WTC11 (cell line): ENCODE results near the gene TSHZ1. TPM values are rescaled to one million over a fixed set of nuclear protein-coding genes. Genes with fewer than 3 reads are reported as not detected.

Experiments
- ATAC-seq: fragments of 200-7000 bp; cut with Tn5 transposase; 2 replicates; pipeline ENCODE4 v1.10.0; 2021; ENCODE audit warnings: mild to moderate bottlenecking, moderate library complexity
- CTCF ChIA-PET: fragments of 300-600 bp; sonication (Branson Sonifier 250); formaldehyde crosslinking; loops from one replicate; lab custom pipeline; 2021; ENCODE audit warnings: antibody characterized with exemption; lab: Charles Lee
- POLR2A ChIA-PET: fragments of 350-600 bp; sonication (Branson Sonifier 250); formaldehyde crosslinking; loops from one replicate; lab custom pipeline; 2021; ENCODE audit warnings: antibody characterized with exemption; lab: Charles Lee
- DNase-seq: peaks from one replicate; pipeline ENCODE4 v3.0.0; 2021; ENCODE audit warnings: low spot score
- H3K27ac Mint-ChIP-seq: 2 replicates; pipeline ENCODE4 v1.8.0; 2021; ENCODE audit warnings: mixed read lengths
- H3K27me3 Mint-ChIP-seq: 2 replicates; pipeline ENCODE4 v1.8.0; 2021; ENCODE audit warnings: low read depth, mild to moderate bottlenecking, moderate library complexity, mixed read lengths
- H3K36me3 Mint-ChIP-seq: 2 replicates; pipeline ENCODE4 v1.8.0; 2021; ENCODE audit warnings: mixed read lengths
- H3K4me1 Mint-ChIP-seq: 2 replicates; pipeline ENCODE4 v1.8.0; 2022; ENCODE audit warnings: mixed read lengths
- H3K4me3 Mint-ChIP-seq: 2 replicates; pipeline ENCODE4 v1.8.0; 2021; ENCODE audit warnings: mild to moderate bottlenecking, moderate library complexity, mixed read lengths
- H3K9me3 Mint-ChIP-seq: 2 replicates; pipeline ENCODE4 v1.8.0; 2021; ENCODE audit warnings: mixed read lengths
- ATF2 ChIP-seq: sonication (generic); formaldehyde crosslinking; IDR thresholded peaks from 2 replicates; pipeline ENCODE4 v1.8.1; 2022; ENCODE audit warnings: low read depth, missing genetic modification reagents, borderline replicate concordance
- CREB1 ChIP-seq: sonication (generic); formaldehyde crosslinking; IDR thresholded peaks from 2 replicates; pipeline ENCODE4 v1.8.0; 2023; ENCODE audit warnings: mild to moderate bottlenecking, missing genetic modification reagents
- E2F4 ChIP-seq: sonication (generic); formaldehyde crosslinking; IDR thresholded peaks from 2 replicates; pipeline ENCODE4 v1.8.1; 2022; ENCODE audit warnings: low read depth, mild to moderate bottlenecking, moderate library complexity, missing genetic modification reagents, borderline replicate concordance
- GRHL2 ChIP-seq: fragments of 250-450 bp; sonication (Bioruptor Pico); IDR thresholded peaks from 2 replicates; pipeline ENCODE4 v1.8.0; 2022; ENCODE audit warnings: mild to moderate bottlenecking, moderate library complexity; ENCODE audit not compliant: insufficient replicate concordance, severe bottlenecking
- IRF2 ChIP-seq: sonication (generic); formaldehyde crosslinking; IDR thresholded peaks from 2 replicates; pipeline ENCODE4 v1.8.0; 2022; ENCODE audit warnings: low read depth, missing genetic modification reagents, borderline replicate concordance
- MLX ChIP-seq: sonication (generic); formaldehyde crosslinking; IDR thresholded peaks from 2 replicates; pipeline ENCODE4 v1.8.1; 2023; ENCODE audit warnings: mild to moderate bottlenecking, missing genetic modification reagents, moderate library complexity
- MYBL2 ChIP-seq: sonication (generic); formaldehyde crosslinking; IDR thresholded peaks from 2 replicates; pipeline ENCODE4 v1.8.1; 2023; ENCODE audit warnings: mild to moderate bottlenecking, moderate library complexity, missing genetic modification reagents
- PRRX2 ChIP-seq: fragments of 250-450 bp; sonication (Bioruptor Pico); IDR thresholded peaks from 2 replicates; pipeline ENCODE4 v1.8.0; 2021; ENCODE audit warnings: mild to moderate bottlenecking
- RORB ChIP-seq: fragments of 250-450 bp; sonication (Bioruptor Pico); IDR thresholded peaks from 2 replicates; pipeline ENCODE4 v1.9.0; 2021; ENCODE audit warnings: mild to moderate bottlenecking
- SMAD3 ChIP-seq: sonication (generic); formaldehyde crosslinking; IDR thresholded peaks from 2 replicates; pipeline ENCODE4 v1.8.0; 2022; ENCODE audit warnings: missing genetic modification reagents, mild to moderate bottlenecking, borderline replicate concordance
- STAT6 ChIP-seq: sonication (generic); formaldehyde crosslinking; conservative IDR thresholded peaks from 2 replicates; pipeline ENCODE4 v1.8.1; 2023; ENCODE audit warnings: mild to moderate bottlenecking, low read depth, missing genetic modification reagents, moderate library complexity
- TP53 ChIP-seq: sonication (generic); formaldehyde crosslinking; IDR thresholded peaks from 2 replicates; pipeline ENCODE4 v1.8.1; 2023; ENCODE audit warnings: mild to moderate bottlenecking, missing genetic modification reagents
- ZBTB43 ChIP-seq: sonication (generic); formaldehyde crosslinking; IDR thresholded peaks from 2 replicates; pipeline ENCODE4 v1.8.1; 2023; ENCODE audit warnings: mild to moderate bottlenecking, missing genetic modification reagents
- ZNF263 ChIP-seq: sonication (generic); formaldehyde crosslinking; IDR thresholded peaks from 2 replicates; pipeline ENCODE4 v1.8.1; 2022; ENCODE audit warnings: low read depth, mild to moderate bottlenecking, moderate library complexity, missing genetic modification reagents
- ZNF416 ChIP-seq: fragments of 250-450 bp; sonication (Bioruptor Pico); IDR thresholded peaks from 2 replicates; pipeline ENCODE4 v1.9.0; 2021; ENCODE audit warnings: mild to moderate bottlenecking, inconsistent platforms
- ZNF532 ChIP-seq: fragments of 250-450 bp; sonication (Bioruptor Pico); IDR thresholded peaks from 2 replicates; pipeline ENCODE4 v1.9.0; 2021; ENCODE audit warnings: mild to moderate bottlenecking, borderline replicate concordance
- ZSCAN18 ChIP-seq: fragments of 250-450 bp; sonication (Bioruptor Pico); IDR thresholded peaks from 2 replicates; pipeline ENCODE4 v2.1.2; 2022; ENCODE audit warnings: mild to moderate bottlenecking, moderate library complexity
- total RNA-seq: library from RNA; stranded (reverse); gene quantifications from 3 replicates; pipeline ENCODE4 v1.2.3, GENCODE V29; 2021

Gene TSHZ1
- total RNA-seq, 1 experiment from 2014 or later: 2.9 TPM

- ATAC-seq: no peak
- H3K4me1 Mint-ChIP-seq: peaks cover 16% of the 10 kb centered on the region
- no peak for TF ChIP-seq PRRX2
- TF ChIP-seq ATF2 (CRISPR knock-in tag): no peak
- no peak for TF ChIP-seq SMAD3 (CRISPR knock-in tag)
- TF ChIP-seq E2F4: no peak
- TF ChIP-seq RORB: no peak
- TF ChIP-seq STAT6 (CRISPR knock-in tag): no peak
- no peak for TF ChIP-seq MYBL2
- TF ChIP-seq GRHL2: no peak
- TF ChIP-seq ZSCAN18: no peak
- no peak for TF ChIP-seq CREB1
- TF ChIP-seq ZNF263 (CRISPR knock-in tag): no peak
- TF ChIP-seq ZNF532 (CRISPR knock-in tag): no peak
- TF ChIP-seq MLX (CRISPR knock-in tag): no peak
- no peaks in the 10 kb centered on the region for H3K27me3 Mint-ChIP-seq
- ChIA-PET CTCF (no interaction called here), POLR2A (no interaction called here)
- DNase-seq: no peak
- no peak overlapping the region for H3K4me3 Mint-ChIP-seq
- no peaks in the 10 kb centered on the region for H3K9me3 Mint-ChIP-seq
- no peak overlapping the region for H3K27ac Mint-ChIP-seq
- no peaks in the 10 kb centered on the region for H3K36me3 Mint-ChIP-seq
Observed at GRCh38 chr18:75162467-75162866, 48.1 kb upstream of the TSHZ1 start.

- ChIA-PET CTCF (no interaction called here), POLR2A (no interaction called here)
- no peak overlapping the region for H3K27ac Mint-ChIP-seq
- peaks cover 16% of the 10 kb centered on the region for H3K4me1 Mint-ChIP-seq
- H3K4me3 Mint-ChIP-seq: no peak overlapping the region
- DNase-seq: no peak
- no peaks in the 10 kb centered on the region for H3K9me3 Mint-ChIP-seq
- ATAC-seq: no peak
- no peaks in the 10 kb centered on the region for H3K27me3 Mint-ChIP-seq
- no peaks in the 10 kb centered on the region for H3K36me3 Mint-ChIP-seq
- TF ChIP-seq ZBTB43 (CRISPR knock-in tag) (no peak), TP53 (CRISPR knock-in tag) (no peak), ZNF416 (CRISPR knock-in tag) (no peak), ZNF532 (CRISPR knock-in tag) (no peak), MLX (CRISPR knock-in tag) (no peak), PRRX2 (no peak), IRF2 (CRISPR knock-in tag) (no peak)
Observed at GRCh38 chr18:75162978-75163377, 47.6 kb upstream of the TSHZ1 start.
